ENCODE results near the gene MMEL1. TPM values are rescaled to one million over a fixed set of nuclear protein-coding genes. Genes with fewer than 3 reads are reported as not detected.

MMEL1 gene
- polyA plus RNA-seq, 1 of the 3 experiments (the other 2 are of a cell fraction) = 0.16 TPM

- TF ChIP-seq REST (IDR thresholded peaks at IDR 0.05; ENCODE audit: low read depth, low read length) (no peak), RAD21 (IDR thresholded peaks at IDR 0.05; ENCODE audit: low read length) (no peak), FOXM1 (IDR thresholded peaks at IDR 0.05; ENCODE audit: low read depth) (no peak), ELF1 (IDR thresholded peaks at IDR 0.05) (no peak), TEAD4 (IDR thresholded peaks at IDR 0.05; ENCODE audit: borderline replicate concordance, insufficient read depth) (no peak), MAX (IDR thresholded peaks at IDR 0.05; ENCODE audit: low read depth) (no peak), FOSL2 (IDR thresholded peaks at IDR 0.05; ENCODE audit: borderline replicate concordance, low read depth) (no peak), NRF1 (IDR thresholded peaks at IDR 0.05; ENCODE audit: low read depth, low read length) (no peak), EP300 (IDR thresholded peaks at IDR 0.05; ENCODE audit: borderline replicate concordance in 1 of 2, low read depth in 1 of 2, low read length in 1 of 2) (no peak), GABPA (IDR thresholded peaks at IDR 0.05; ENCODE audit: low read depth) (no peak), RCOR1 (IDR thresholded peaks at IDR 0.05; ENCODE audit: low read length) (no peak)
These were observed 26.4 kb downstream of the MMEL1 start (continued) for GRCh38 chr1:2606396-2606880.

- CTCF ChIA-PET = no interaction called here
- H4K20me1 ChIP-seq (ENCODE audit: insufficient read depth) = no peaks in the 10 kb centered on the region
These were observed 27.1 kb downstream of the MMEL1 start for GRCh38 chr1:2605509-2606395.

More at GRCh38 chr1:2605509-2606395, 27.1 kb downstream of the MMEL1 start:
- DNase-seq = peak; percentile 15
- H3K9ac ChIP-seq = no peak overlapping the region
- H3F3A ChIP-seq (replicated peaks; ENCODE audit: insufficient read depth) = no peaks in the 10 kb centered on the region
- H3K36me3 ChIP-seq (replicated peaks in 1 of 2; ENCODE audit: control insufficient read depth in 1 of 2, insufficient read depth in 2 of 2, low read length in 1 of 2) = no peaks in the 10 kb centered on the region
- H2AFZ ChIP-seq (ENCODE audit: low read depth) = no peak overlapping the region
- POLR2A ChIA-PET = no interaction called here
- H3K4me2 ChIP-seq = no peak overlapping the region
- TF ChIP-seq MXI1 (IDR thresholded peaks at IDR 0.05; ENCODE audit: low read depth, low read length) (no peak), SIN3A (IDR thresholded peaks at IDR 0.05; ENCODE audit: borderline replicate concordance, low read depth, low read length) (no peak), GABPA (IDR thresholded peaks at IDR 0.05; ENCODE audit: low read depth) (no peak), USF1 (IDR thresholded peaks at IDR 0.05; ENCODE audit: borderline replicate concordance, low read depth) (no peak), TEAD4 (IDR thresholded peaks at IDR 0.05; ENCODE audit: borderline replicate concordance, insufficient read depth) (no peak), NFIC (IDR thresholded peaks at IDR 0.05; ENCODE audit: borderline replicate concordance) (no peak), JUND (IDR thresholded peaks at IDR 0.05) (no peak), ELF1 (IDR thresholded peaks at IDR 0.05) (no peak), RFX5 (IDR thresholded peaks at IDR 0.05; ENCODE audit: low read length) (no peak), EP300 (IDR thresholded peaks at IDR 0.05; ENCODE audit: borderline replicate concordance in 1 of 2, low read depth in 1 of 2, low read length in 1 of 2) (no peak), GATA2 (CRISPR knock-in tag; IDR thresholded peaks at IDR 0.05) (no peak), ZBTB33 (IDR thresholded peaks at IDR 0.05; ENCODE audit: borderline replicate concordance, low read depth) (no peak), TAF1 (IDR thresholded peaks at IDR 0.05; ENCODE audit: borderline replicate concordance, low read depth, low read length) (no peak), PBX3 (IDR thresholded peaks at IDR 0.05) (no peak), IRF3 (IDR thresholded peaks at IDR 0.05; ENCODE audit: low read depth, low read length) (no peak)
- H3K27me3 ChIP-seq (ENCODE audit: insufficient read depth) = no peaks in the 10 kb centered on the region
- no peaks in the 10 kb centered on the region for H3K79me2 ChIP-seq (ENCODE audit: insufficient read depth)
- no peak overlapping the region for H3K4me3 ChIP-seq (ENCODE audit: low read depth in 2 of 2, low read length in 1 of 2)
- H3K9me3 ChIP-seq = no peaks in the 10 kb centered on the region
- H3K9me2 ChIP-seq = no peaks in the 10 kb centered on the region
- no peak overlapping the region for H3K27ac ChIP-seq (ENCODE audit: low read depth in 2 of 2, low read length in 1 of 2)
- H3K4me1 ChIP-seq (ENCODE audit: control insufficient read depth in 1 of 2, insufficient read depth in 2 of 2, low read depth in 1 of 2, low read length in 1 of 2) = peaks cover 0 to 4% of the 10 kb centered on the region in 2 experiments; a peak in 1 of 4 replicates
- WGBS (ENCODE audit: low lambda C conversion rate) = 68% methylated on average over 4 of the region's 48 CpGs
